AG04449 (cell line): ENCODE results near the gene IL4I1.

ENCODE experiments used
- CTCF ChIA-PET: fragments of 350-600 bp; formaldehyde crosslinking; extraction: SDS; loops from one replicate; lab custom pipeline; 2021; ENCODE audit warnings: antibody characterized with exemption; lab: Yijun Ruan, JAX
- POLR2A ChIA-PET: fragments of 400-600, 350-600 bp; formaldehyde crosslinking; extraction: SDS; loops from one replicate; lab custom pipeline; 2020; ENCODE audit warnings: antibody characterized with exemption, inconsistent platforms; lab: Yijun Ruan, JAX
- DNase-seq: peaks from one replicate; pipeline ENCODE4 v3.0.0-alpha.2; 2010; ENCODE audit warnings: low read depth, low spot score
- H3K4me3 ChIP-seq: 2 replicates; pipeline ENCODE4 v1.5.1; 2011; ENCODE audit warnings: low read depth, mild to moderate bottlenecking, control low read depth, low read length
- CTCF ChIP-seq: IDR thresholded peaks from one replicate; pipeline ENCODE4 v1.5.1; 2011; ENCODE audit warnings: mild to moderate bottlenecking, moderate library complexity, low read length, control low read depth, inconsistent platforms; ENCODE audit not compliant: insufficient read depth; ENCODE audit errors: missing control alignments

IL4I1 gene

DNA sequence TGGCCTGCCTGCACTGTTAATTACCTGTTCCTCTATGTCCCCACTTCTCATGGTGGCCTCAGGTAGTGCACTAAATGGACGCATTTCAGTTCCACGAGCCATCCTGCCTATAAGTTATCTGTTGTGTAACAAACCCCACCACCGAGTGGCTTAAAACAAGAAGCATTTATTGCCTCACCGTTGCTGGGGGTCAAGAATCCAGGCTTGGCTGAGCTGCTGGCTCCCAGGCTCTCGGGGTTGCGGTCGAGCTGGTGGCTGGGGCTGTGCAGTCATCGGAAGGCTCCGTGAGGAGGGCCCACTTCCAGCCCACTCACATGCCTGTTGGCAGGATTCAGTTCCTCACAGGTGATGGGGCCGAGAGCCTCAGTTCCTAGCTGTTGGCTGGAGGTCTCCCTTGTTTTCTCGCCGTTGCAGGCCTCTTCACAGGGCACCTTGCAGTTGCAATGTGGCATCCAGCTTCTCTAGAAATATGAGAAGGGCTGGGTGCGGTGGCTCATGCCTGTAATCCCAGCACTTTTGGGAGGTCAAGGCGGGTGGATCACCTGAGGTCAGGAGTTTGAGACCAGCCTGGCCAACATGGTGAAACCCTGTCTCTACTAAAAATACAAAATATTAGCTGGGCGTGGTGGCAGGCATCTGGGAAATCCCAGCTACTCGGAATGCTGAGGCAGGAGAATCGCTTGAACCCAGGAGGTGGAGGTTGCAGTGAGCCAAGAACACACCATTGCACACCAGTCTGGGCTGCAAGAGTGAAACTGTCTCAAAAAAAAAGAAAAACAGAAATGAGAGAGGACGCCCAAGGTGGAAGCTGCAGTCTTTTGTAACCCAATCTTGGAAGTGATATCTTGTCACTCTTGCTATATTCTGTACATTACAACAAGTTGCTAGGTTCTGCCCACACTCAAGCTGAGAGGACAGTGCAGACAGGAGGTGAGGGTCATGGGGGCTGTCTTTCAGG is 52.3 kb downstream of the IL4I1 start:
- no peak overlapping the region for H3K4me3 ChIP-seq
- ChIA-PET CTCF (interaction anchor here (1.5 kb wide), 2 partner anchors 13 to 19 kb away, joined by 3 to 5 read pairs; no protein-coding TSS in a partner anchor), POLR2A (interaction anchor here (0.6 kb wide), 1 partner anchor 49 kb away, joined by 3 read pairs; no protein-coding TSS in a partner anchor)
- no peak for TF ChIP-seq CTCF
- no peak for DNase-seq

DNA sequence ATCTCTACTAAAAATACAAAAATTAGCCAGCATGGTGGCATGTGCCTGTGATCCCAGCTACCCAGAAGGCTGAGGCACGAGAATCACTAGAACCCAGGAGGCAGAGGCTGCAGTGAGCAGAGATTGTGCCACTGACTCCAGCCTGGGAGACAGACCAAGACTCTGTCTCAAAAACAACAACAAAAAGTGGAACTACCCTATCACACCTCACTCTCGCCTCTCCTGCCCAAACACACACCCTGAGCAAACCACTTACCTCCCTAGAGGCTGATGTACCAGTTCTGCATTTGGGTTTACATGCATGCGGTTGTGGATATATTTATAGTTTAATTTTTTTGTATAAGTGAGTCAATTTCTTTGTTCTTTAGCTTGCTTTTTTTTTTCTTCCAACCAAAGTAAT is 53.4 kb downstream of the IL4I1 start:
- no peak for TF ChIP-seq CTCF
- CTCF ChIA-PET, result interaction anchor here (1.5 kb wide), 1 partner anchor 14 kb away, joined by 3 read pairs; no protein-coding TSS in a partner anchor
- no peak overlapping the region for H3K4me3 ChIP-seq
- DNase-seq, result no peak
- POLR2A ChIA-PET, result no interaction called here

DNA sequence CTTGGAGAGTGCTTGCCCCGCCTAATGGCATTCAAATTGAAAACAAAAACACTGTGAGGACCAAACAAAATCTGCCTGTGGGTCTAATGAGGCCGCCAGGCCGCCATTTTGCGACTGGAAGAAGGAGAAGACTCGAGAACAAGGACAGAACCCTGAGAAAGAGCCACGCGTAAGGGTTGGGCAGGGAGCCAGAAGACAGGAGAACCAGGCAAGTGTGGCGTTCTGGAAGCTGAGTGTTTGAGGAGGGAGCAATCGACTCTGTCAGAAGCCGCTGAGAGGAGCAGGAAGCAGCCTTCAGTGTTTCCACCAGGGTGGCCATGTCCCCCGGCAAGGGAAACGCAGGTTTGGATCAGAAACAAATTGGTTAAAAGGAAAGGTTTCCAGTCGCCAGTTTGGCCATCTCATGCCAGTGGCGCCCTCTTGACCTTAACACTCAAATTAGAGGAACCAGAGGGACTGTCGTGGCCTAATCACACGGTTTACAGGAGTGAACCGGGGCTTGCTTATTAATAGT is 55.9 kb downstream of the IL4I1 start:
- POLR2A ChIA-PET, result no interaction called here
- TF ChIP-seq CTCF, result no peak
- no peak overlapping the region for H3K4me3 ChIP-seq
- CTCF ChIA-PET, result no interaction called here
- DNase-seq, result no peak

DNA sequence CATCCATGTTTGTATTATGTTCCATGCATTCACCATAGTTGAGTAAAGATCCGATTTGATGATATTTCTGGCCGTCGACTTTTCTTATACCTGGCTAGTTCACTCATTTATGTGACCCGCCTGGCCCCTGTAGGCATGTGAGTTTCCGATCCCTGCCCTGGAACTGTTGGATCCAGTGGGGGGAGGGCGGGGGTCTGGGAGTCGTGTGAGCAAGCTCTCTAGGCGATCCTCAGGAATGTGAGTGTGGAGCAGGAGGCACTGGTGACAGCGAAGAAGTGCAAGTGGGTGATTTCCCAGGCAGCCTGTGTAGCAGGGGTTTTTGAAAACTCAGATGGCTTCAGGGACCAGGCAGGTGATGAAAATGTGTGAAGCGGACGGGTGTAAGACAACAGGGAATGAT is 56.4 kb downstream of the IL4I1 start:
- no peak for TF ChIP-seq CTCF
- ChIA-PET POLR2A (no interaction called here), CTCF (interaction anchor here (0.6 to 1.0 kb wide), 2 partner anchors 11 to 104 kb away, joined by 3 to 4 read pairs; partner anchors contain the start of gene PTOV1)
- no peak for DNase-seq
- no peak overlapping the region for H3K4me3 ChIP-seq

DNA sequence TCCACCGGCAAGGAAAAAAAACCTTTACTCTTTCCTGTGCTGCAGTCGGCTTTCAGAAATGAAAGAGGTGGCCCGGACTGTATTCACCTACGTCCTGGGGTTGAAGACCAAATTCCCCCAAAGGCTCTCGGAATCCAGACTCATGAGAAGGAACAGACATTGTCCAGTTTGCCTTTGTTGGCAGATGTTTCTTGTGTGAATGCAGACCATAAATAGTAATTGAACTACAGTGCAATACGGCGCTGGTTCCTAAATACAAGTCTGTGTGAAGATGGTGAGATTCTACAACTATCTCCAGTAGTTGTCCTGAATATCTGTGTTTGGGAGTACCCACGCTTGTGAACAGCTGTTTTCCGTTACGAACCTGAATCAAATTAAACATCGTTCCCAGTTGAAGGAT is 57.0 kb downstream of the IL4I1 start:
- POLR2A ChIA-PET, result no interaction called here

More for the DNA sequence above, 57.0 kb downstream of the IL4I1 start:
- DNase-seq, result no peak
- H3K4me3 ChIP-seq, result no peak overlapping the region
- TF ChIP-seq CTCF, result no peak
- CTCF ChIA-PET, result interaction anchor here (0.6 to 1.0 kb wide), 2 partner anchors 11 to 104 kb away, joined by 3 to 4 read pairs; partner anchors contain the start of gene PTOV1
